Ectodermal cell (in vitro differentiated cells): ENCODE measurements around the gene CPAMD8.

Source experiments
- H3K27ac ChIP-seq: 2 replicates; pipeline ENCODE4 v1.7.0; 2013; ENCODE audit warnings: mild to moderate bottlenecking, low read depth, low read length; ENCODE audit not compliant: insufficient read depth, poor library complexity, severe bottlenecking
- H3K27me3 ChIP-seq: 2 replicates; pipeline ENCODE4 v1.7.0; 2013; ENCODE audit warnings: mild to moderate bottlenecking, low read length; ENCODE audit not compliant: insufficient read depth, control insufficient read depth, poor library complexity, severe bottlenecking
- H3K36me3 ChIP-seq: one replicate; pipeline ENCODE4 v1.7.0; 2013; ENCODE audit warnings: low read length; ENCODE audit not compliant: control insufficient read depth, insufficient read depth
- H3K4me1 ChIP-seq: one replicate; pipeline ENCODE4 v1.7.0; 2013; ENCODE audit warnings: low read length; ENCODE audit not compliant: control insufficient read depth, insufficient read depth
- H3K4me3 ChIP-seq: 2 replicates; pipeline ENCODE4 v1.7.0; 2013; ENCODE audit warnings: low read depth, low read length, control low read depth; ENCODE audit not compliant: insufficient read depth
- H3K9me3 ChIP-seq: 2 replicates; pipeline ENCODE4 v1.7.0; 2013; ENCODE audit warnings: mild to moderate bottlenecking, low read length, moderate library complexity; ENCODE audit not compliant: control insufficient read depth
- WGBS, 2 experiments: methylation state at CpG; one replicate each; pipeline ENCODE4 v1.1.7; 2013; ENCODE audit warnings: missing lambda C conversion rate in 2 of 2; 5-methylcytosine and 5-hydroxymethylcytosine counted together

CPAMD8 gene

DNA sequence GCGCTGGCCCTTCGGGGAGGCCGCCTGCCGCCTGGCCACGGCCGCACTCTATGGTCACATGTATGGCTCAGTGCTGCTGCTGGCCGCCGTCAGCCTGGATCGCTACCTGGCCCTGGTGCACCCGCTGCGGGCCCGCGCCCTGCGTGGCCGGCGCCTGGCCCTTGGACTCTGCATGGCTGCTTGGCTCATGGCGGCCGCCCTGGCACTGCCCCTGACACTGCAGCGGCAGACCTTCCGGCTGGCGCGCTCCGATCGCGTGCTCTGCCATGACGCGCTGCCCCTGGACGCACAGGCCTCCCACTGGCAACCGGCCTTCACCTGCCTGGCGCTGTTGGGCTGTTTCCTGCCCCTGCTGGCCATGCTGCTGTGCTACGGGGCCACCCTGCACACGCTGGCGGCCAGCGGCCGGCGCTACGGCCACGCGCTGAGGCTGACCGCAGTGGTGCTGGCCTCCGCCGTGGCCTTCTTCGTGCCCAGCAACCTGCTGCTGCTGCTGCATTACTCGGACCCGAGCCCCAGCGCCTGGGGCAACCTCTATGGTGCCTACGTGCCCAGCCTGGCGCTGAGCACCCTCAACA lies 136.6 kb downstream of the CPAMD8 start:
- Histone ChIP-seq H3K36me3 (no peaks in the 10 kb centered on the region), H3K27me3 (no peaks in the 10 kb centered on the region), H3K9me3 (no peaks in the 10 kb centered on the region), H3K4me3 (no peak overlapping the region), H3K4me1 (no peaks in the 10 kb centered on the region), H3K27ac (no peak overlapping the region)
- 95% methylated on average over 48 of the region's 48 CpGs for WGBS, 2 experiments

DNA sequence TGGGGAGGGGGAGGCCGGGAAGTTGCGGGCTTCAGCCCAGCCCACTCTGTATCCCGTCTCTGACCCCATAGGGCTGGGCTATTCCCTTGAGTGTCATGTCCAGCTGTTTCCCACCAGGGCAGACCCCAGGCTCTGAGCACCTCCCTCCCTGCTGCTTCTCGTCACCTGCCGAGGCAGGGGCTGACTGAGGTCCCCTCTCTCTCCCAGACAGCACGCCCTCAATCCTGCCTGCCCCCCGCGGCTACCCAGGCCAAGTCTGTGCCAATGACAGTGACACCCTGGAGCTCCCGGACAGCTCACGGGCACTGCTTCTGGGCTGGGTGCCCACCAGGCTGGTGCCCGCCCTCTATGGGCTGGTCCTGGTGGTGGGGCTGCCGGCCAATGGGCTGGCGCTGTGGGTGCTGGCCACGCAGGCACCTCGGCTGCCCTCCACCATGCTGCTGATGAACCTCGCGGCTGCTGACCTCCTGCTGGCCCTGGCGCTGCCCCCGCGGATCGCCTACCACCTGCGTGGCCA lies 137.2 kb downstream of the CPAMD8 start:
- no peak overlapping the region for H3K27ac ChIP-seq
- no peaks in the 10 kb centered on the region for H3K36me3 ChIP-seq
- H3K27me3 ChIP-seq = no peaks in the 10 kb centered on the region
- H3K4me3 ChIP-seq = no peak overlapping the region
- H3K9me3 ChIP-seq = no peaks in the 10 kb centered on the region
- 93 to 94% methylated on average over 22 of the region's 22 CpGs for WGBS, 2 experiments
- no peaks in the 10 kb centered on the region for H3K4me1 ChIP-seq

DNA sequence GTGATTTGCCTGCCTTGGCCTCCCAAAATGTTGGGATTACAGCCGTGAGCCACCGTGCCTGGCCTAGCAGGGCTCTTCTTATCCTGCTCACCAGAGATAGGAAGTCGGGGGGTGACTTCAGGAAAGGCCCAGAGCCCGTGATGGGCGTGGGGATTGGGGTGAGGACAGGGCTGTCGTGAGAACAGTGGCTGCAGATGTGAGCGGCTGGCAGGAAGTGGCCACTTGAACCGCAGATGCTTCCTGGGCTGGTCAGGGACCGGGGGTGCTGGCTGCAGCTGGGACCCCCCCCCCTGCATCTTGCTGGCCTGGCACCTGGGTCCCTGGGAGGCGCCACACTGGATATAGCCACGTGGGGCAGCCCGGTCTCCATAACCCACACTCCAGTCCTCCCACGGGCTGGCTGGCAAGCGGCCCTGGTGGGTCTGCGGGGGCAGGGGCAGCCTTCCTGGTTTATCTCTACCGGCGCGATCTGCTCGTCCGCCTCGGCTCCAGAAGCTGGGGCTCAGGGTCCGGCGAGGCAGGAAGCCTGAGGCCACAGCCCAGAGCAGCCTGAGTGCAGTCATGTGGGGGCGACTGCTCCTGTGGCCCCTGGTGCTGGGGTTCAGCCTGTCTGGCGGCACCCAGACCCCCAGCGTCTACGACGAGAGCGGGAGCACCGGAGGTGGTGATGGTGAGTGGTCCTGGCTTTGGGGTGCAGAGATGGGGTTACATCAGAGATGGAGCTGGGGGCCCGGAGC lies 137.8 kb downstream of the CPAMD8 start, which contains the start of gene F2RL3:
TSS of gene F2RL3 (plus strand) at position 371 of the 737 bp plus-strand sequence. CDS start at position 562, 191 bp downstream.
- 89% methylated on average over 31 of the region's 31 CpGs for WGBS, 2 experiments
- Histone ChIP-seq H3K9me3 (no peaks in the 10 kb centered on the region), H3K27ac (no peak within 1 kb of the TSS), H3K36me3 (no peaks in the 10 kb centered on the region), H3K4me1 (no peaks in the 10 kb centered on the region), H3K4me3 (no peak within 1 kb of the TSS), H3K27me3 (no peaks in the 10 kb centered on the region)

DNA sequence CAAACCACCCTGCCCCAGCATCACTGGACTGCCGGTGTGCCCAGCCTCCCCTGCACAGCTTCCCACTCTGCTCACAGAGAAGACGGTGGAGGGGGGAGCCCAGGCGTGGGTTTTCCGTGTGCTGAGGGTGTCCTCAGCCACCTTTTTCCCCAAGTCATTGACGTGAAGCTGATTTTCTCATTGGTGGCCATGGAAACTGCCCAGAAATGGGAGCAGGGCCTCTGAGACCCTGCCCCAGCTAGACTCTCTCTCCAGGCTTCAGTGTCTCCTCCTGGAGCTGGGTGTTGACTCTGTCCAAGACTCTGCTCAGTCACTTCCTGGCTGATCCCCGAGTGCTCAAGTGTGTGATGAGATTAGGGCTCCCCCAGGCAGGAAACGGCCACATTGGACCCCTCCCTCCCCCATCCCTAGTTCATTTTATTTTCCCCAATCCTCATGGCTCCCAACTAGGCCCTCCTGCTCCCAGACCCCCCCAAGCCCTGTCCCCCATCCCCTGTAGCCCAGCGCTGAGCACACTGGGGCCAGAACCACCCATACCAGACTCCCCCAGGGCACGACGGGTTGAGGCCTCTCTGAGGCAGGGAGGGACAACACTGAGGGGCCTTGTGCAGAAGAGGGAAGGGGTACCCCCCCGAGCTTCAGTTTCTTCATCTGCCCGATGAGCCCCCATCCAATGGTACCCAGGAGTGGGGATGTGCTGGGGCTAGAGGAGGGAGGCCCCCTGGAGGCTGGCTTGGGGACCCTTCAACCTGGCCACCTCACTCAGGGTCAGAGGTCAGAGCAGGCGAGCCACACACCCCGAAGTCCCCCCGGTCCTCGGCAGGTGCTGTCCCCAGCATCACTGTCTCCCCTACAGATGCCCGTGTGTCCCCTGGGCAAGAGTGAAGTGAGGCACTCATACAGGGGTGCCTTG lies 139.0 kb downstream of the CPAMD8 start:
- Histone ChIP-seq H3K4me3 (no peak overlapping the region), H3K27ac (no peak overlapping the region), H3K27me3 (no peaks in the 10 kb centered on the region), H3K4me1 (no peaks in the 10 kb centered on the region), H3K9me3 (no peaks in the 10 kb centered on the region), H3K36me3 (no peaks in the 10 kb centered on the region)
- WGBS, 2 experiments = 89 to 92% methylated on average over 17 of the region's 17 CpGs

GRCh38 chr19:16886305-16886880 lies 140.2 kb downstream of the CPAMD8 start:
- H3K4me3 ChIP-seq = no peak overlapping the region
- WGBS, 2 experiments = 94% methylated on average over 20 of the region's 20 CpGs
- no peaks in the 10 kb centered on the region for H3K9me3 ChIP-seq
- H3K36me3 ChIP-seq = no peaks in the 10 kb centered on the region
- no peak overlapping the region for H3K27ac ChIP-seq
- no peaks in the 10 kb centered on the region for H3K4me1 ChIP-seq
- no peaks in the 10 kb centered on the region for H3K27me3 ChIP-seq

DNA sequence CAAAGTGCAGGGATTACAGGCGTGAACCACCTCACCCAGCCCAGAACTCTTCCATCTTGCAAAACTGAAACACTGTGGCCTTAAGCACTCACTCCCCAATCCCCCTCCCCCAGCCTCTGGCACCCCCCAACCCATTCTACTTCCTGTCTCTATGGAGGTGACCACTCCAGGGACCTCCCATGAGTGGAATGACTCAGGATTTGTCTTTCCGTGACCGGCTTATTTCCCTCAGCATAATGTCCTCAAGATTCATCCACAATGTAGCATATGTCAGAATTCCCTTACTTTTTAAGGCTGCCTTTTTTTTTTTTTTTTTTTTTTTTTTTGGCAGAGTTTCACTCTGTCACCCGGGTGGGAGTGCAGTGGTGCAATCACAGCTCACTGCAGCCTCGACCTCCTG lies 141.4 kb downstream of the CPAMD8 start:
- no peaks in the 10 kb centered on the region for H3K27me3 ChIP-seq
- H3K9me3 ChIP-seq = no peaks in the 10 kb centered on the region
- peaks cover 6% of the 10 kb centered on the region for H3K36me3 ChIP-seq
- H3K27ac ChIP-seq = no peak overlapping the region
- 86 to 88% methylated on average over 5 of the region's 5 CpGs for WGBS, 2 experiments
- no peaks in the 10 kb centered on the region for H3K4me1 ChIP-seq
- no peak overlapping the region for H3K4me3 ChIP-seq

GRCh38 chr19:16883522-16883921 lies 143.1 kb downstream of the CPAMD8 start:
- Histone ChIP-seq H3K27ac (no peak overlapping the region), H3K27me3 (no peaks in the 10 kb centered on the region), H3K36me3 (peaks cover 19% of the 10 kb centered on the region), H3K4me3 (no peak overlapping the region), H3K9me3 (no peaks in the 10 kb centered on the region), H3K4me1 (no peaks in the 10 kb centered on the region)
- 87 to 92% methylated on average over 3 of the region's 3 CpGs for WGBS, 2 experiments

DNA sequence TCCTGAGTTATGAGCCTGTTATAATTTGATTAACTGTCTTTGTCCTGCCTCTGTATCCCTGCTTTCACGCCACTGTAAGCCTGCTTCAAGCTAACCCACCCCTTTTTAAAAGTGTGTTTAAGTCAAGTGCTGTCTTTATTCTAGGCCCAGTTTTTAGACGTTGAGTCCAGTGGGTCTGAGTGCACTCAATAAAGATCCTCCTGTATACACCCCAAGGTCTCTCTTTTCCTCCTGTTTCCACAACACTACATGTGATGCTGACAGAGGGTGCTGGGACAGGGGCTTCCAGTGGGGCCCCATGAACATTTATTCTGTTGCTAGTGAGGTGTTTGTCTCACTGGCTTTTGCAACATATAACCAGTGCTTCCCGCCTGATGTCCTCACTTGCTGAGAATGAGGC lies 144.5 kb downstream of the CPAMD8 start:
- 89 to 92% methylated on average over 3 of the region's 3 CpGs for WGBS, 2 experiments

GRCh38 chr19:16880884-16881554 lies 145.6 kb downstream of the CPAMD8 start:
- Histone ChIP-seq H3K4me1 (no peaks in the 10 kb centered on the region), H3K9me3 (no peaks in the 10 kb centered on the region), H3K27ac (no peak overlapping the region), H3K27me3 (no peaks in the 10 kb centered on the region), H3K36me3 (peaks cover 38% of the 10 kb centered on the region), H3K4me3 (no peak overlapping the region)
- WGBS, 2 experiments = 94 to 95% methylated on average over 8 of the region's 8 CpGs

More for the DNA sequence above, 144.5 kb downstream of the CPAMD8 start:
- peaks cover 32% of the 10 kb centered on the region for H3K36me3 ChIP-seq
- H3K27ac ChIP-seq = no peak overlapping the region
- no peaks in the 10 kb centered on the region for H3K9me3 ChIP-seq
- no peaks in the 10 kb centered on the region for H3K27me3 ChIP-seq
- no peak overlapping the region for H3K4me3 ChIP-seq
- H3K4me1 ChIP-seq = no peaks in the 10 kb centered on the region
